SKM-1 (cell line): Measurements from ENCODE around the gene SHBG.
"Not testable (repeated sequence)": the region's sequence is repeated elsewhere in the genome, so short reads cannot be mapped to it uniquely, and the experiment has no call there.

Source experiments
- DNase-seq: peaks from one replicate; lab custom pipeline; 2025; ENCODE audit not compliant: unreplicated experiment; lab: John Stamatoyannopoulos, UW

The SHBG gene

GRCh38 chr17:7611635-7612293 lies 18.2 kb upstream of the SHBG start:
- no peak for DNase-seq

- DNase-seq = no peak
Measured at GRCh38 chr17:7612294-7612640, 17.7 kb upstream of the SHBG start.

GRCh38 chr17:7613769-7614424 lies 16.0 kb upstream of the SHBG start:
- no peak for DNase-seq

GRCh38 chr17:7614425-7615264 lies 15.3 kb upstream of the SHBG start, which contains the start of gene FXR2:
Gene FXR2 (minus strand): TSS chr17:7614897. CDS start chr17:7614532, 365 bp downstream.
- peak; percentile 95 for DNase-seq

GRCh38 chr17:7615265-7615747 lies 14.6 kb upstream of the SHBG start:
- DNase-seq = no peak

- no peak for DNase-seq
Measured at GRCh38 chr17:7618608-7619007, 11.3 kb upstream of the SHBG start.

- DNase-seq = no peak
Measured at GRCh38 chr17:7620835-7621234, 9.1 kb upstream of the SHBG start.

- DNase-seq = no peak
Measured at GRCh38 chr17:7623661-7624060, 6.3 kb upstream of the SHBG start.

GRCh38 chr17:7625749-7626148 lies 4.2 kb upstream of the SHBG start:
- not testable (repeated sequence) for DNase-seq

- DNase-seq = no peak
Measured at GRCh38 chr17:7626307-7626706, 3.6 kb upstream of the SHBG start.

- no peak for DNase-seq
Measured at GRCh38 chr17:7626956-7627249, 3.0 kb upstream of the SHBG start.

- no peak for DNase-seq
Measured at GRCh38 chr17:7627250-7628121, 2.4 kb upstream of the SHBG start, which contains the start of gene SAT2. Gene SAT2 (minus strand): TSS chr17:7627821. CDS start chr17:7627635, 186 bp downstream.

- no peak for DNase-seq
Measured at GRCh38 chr17:7631398-7632380, 1.8 kb downstream of the SHBG start.

GRCh38 chr17:7632492-7632894 lies 2.6 kb downstream of the SHBG start:
- DNase-seq = no peak

GRCh38 chr17:7633093-7633492 lies 3.2 kb downstream of the SHBG start:
- no peak for DNase-seq

- no peak for DNase-seq
Measured at GRCh38 chr17:7634384-7634783, 4.4 kb downstream of the SHBG start.

GRCh38 chr17:7636163-7636562 lies 6.2 kb downstream of the SHBG start:
- no peak for DNase-seq

- DNase-seq = no peak
Measured at GRCh38 chr17:7640783-7641182, 10.8 kb downstream of the SHBG start.

GRCh38 chr17:7641635-7642034 lies 11.7 kb downstream of the SHBG start:
- not testable (repeated sequence) for DNase-seq

GRCh38 chr17:7644775-7645174 lies 14.8 kb downstream of the SHBG start:
- DNase-seq = no peak
